GM18505 (cell line): ENCODE data around the gene PSME3IP1.

Experiments
- ATAC-seq: cut with Tn5 transposase; IDR thresholded peaks from one replicate; pipeline ENCODE4 v1.9.1; 2021; ENCODE audit not compliant: unreplicated experiment
- POLR2A ChIP-seq: IDR thresholded peaks from 4 replicates; pipeline ENCODE4 v1.6.1; 2011; ENCODE audit warnings: borderline replicate concordance; ENCODE audit not compliant: insufficient read depth, insufficient read length; ENCODE audit errors: extremely low read depth

Gene PSME3IP1

DNA sequence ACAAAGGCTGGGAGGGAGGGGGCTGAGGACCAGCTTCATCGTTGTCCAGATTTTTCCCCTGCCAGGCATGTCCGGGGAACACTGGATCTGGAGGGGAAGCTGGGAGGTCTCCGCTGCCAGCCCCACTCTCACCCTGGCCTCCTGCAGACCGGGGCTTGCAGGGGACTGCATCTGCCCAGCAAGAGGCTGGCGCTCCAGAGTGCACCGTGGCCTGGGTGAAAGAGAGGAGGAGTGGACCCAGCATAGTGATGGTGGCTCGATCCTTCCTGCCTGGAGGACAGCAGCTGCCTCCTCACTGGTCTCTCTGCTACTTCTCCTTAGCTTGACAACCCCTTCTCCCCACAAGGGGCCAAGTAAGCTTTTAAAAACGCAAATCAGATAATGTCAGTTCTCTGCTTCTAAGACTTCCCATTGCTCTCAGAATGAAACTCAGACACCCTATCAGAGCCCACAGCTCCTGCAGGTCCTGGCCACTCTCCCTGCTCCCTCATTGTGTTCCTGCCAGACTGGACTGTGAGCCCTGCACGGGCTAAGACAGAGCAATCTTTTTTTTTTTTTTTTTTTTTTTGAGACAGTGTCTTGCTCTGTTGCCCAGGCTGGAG lies 78.4 kb downstream of the PSME3IP1 start:
- no peak for TF ChIP-seq POLR2A
- ATAC-seq = no peak

DNA sequence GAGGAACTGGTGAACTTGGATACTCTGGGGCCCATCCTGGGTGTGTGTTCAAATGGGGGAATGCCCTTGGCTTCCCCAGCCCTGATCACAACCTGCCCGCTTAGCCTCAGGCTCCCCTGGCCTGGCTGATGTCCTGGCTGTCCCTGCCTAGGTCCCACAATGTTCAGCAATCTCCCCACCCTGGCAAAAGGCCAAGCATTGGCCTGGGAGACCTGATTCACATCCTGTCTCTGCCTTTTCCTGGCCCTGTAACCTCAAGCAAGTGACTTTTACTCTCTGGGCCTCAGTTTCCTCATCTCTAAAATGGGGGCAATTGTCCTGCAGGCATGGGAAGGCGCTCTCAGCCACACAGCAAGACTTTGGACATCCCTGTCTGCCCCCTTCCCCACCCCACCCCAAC lies 79.1 kb downstream of the PSME3IP1 start:
- TF ChIP-seq POLR2A = no peak
- no peak for ATAC-seq

DNA sequence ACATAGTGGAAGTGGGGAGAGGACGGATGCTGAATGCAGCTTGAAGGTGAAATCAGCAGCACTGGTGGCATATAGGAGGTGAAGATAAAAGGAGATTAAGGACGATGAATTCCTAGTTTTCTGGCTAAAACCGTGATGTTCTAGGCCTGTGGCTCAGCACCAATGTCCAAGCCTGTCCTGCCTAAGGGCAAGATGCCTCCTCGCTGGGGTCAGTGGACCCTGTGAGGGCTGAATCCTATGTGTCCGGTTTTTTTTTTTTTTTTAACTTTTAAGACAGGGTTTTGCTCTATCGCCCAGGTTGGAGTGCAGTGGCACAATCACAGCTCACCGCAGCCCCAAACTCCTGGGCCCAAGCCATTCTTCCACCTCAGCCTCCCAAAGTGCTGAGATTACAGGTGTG lies 80.7 kb downstream of the PSME3IP1 start:
- no peak for ATAC-seq
- no peak for TF ChIP-seq POLR2A

DNA sequence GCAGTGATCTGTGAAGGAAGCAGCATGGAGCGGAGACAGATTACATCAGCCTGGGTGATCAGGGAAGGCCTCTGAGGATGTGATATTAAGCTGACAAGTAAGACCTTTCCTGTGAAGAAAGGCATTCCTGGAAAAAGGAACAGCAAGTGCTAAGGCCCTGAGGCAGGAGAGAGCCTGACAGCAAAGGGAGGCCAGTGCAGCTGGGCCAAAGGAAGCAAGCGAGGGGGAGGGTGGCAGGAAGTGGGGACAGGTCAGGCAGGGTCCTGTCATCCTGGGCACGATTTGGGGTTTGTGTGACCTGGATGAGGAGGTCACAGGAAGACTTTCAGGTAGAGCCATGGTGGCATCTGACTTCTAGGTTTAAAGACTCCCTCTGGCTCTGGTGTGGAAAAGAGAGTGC lies 81.1 kb downstream of the PSME3IP1 start:
- no peak for TF ChIP-seq POLR2A
- ATAC-seq = no peak

DNA sequence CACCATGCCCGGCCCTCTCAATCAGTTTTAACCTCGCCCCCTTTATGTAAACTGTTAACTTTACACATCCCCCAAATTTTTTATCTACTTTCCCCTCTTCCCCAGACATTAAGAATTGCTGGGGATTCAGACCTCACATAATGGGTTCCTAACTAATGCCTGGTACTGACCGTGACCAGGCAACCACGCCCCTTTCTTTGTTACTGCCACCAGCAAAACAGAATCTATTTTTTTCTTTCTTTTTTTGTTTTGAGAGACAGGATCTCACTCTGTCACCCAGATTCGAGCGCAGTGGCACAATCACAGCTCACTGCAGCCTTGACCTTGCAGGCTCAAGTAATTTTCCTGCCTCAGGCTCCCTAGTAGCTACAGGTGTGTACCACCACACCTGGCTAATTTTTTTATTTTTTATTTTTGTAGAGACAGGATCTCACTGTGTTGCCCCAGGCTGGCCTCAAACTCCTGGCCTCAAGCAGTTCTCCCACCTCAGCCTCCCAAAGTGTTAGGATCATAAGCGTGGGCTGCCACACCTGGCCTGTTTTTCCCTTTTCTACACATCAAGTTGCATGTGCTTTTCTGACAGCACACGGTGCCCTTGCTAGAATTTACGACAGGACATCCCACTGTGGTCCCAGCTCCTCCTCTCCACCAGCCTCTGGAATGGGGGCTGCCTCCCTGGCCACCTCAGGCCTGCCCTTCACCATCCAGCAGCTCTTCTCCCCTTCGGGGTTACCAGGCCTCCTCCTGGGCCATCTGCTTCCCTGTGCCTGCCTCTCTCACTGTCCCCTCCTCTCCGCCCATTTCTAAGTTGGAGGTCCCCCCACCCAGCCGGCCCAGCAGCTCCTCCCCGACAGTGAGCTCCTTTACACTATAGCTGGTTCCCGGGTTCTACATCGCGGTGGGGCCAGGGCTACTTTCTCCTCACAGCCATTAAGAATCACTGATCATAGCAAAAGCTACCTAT lies 82.7 kb downstream of the PSME3IP1 start:
- no peak for TF ChIP-seq POLR2A
- ATAC-seq = no peak
